ENCODE data around the gene KRTAP10-7. TPM values are rescaled to one million over a fixed set of nuclear protein-coding genes. Genes with fewer than 3 reads are reported as not detected.
"Not testable (repeated sequence)": the region's sequence is repeated elsewhere in the genome, so short reads cannot be mapped to it uniquely, and the experiment has no call there.

Gene KRTAP10-7
- total and polyA plus RNA-seq, 7 donors: not detected

DNA sequence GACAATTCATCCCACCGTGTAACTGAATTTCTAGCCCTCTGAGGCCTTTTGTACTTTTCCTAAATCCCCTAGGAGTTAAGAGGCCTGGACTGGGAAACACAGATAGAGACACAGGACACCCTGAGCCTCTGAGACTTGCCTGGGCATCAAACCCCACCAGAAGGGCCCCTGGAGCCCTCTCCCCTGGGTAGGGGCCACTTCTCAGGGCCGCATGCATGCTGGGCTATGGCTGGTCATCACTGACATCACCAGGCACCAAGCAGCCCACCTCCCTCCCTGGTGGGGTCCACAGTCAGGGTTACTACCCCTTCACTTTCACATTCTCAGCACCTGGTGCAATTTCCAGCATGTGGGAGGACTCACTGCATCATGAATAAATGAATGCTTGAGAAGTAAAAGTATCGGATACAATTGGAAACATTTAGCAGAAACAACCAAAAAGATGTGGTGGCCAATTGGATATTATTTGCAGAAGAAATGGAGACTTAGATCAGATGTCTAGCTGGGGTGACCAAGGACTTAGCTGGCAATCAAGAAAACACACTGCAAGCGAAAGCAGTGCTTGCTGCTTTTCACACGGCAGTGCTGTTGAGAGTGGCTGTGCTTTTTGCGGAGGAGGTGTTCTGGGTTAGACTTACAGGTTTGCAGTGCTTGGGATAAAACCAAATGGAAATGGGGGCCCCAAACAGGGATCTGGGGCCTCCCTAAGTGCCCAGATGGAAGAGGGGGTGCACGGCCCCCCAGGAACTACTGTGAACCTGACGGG lies 950 bp upstream of the KRTAP10-7 start:
- no peak for DNase-seq
- Histone ChIP-seq H3K27ac (no peak overlapping the region), H3K27me3 (peaks cover 0 to 39% (median 15%) of the 10 kb centered on the region in 3 donors), H3K4me3 (no peak overlapping the region), H3K36me3 (no peaks in the 10 kb centered on the region), H3K4me1 (no peaks in the 10 kb centered on the region), H3K9me3 (no peaks in the 10 kb centered on the region)
- WGBS, 2 donors: 85 to 88% methylated on average over 8 of the region's 8 CpGs
- intact Hi-C loops (cut with DNase I): no loop called here
- TF ChIP-seq POLR2AphosphoS5 (IDR thresholded peaks at IDR 0.05) (no peak), POLR2A (IDR thresholded peaks at IDR 0.05) (no peak), EP300 (IDR thresholded peaks at IDR 0.05) (no peak)
- TF ChIP-seq, protein P1, sequence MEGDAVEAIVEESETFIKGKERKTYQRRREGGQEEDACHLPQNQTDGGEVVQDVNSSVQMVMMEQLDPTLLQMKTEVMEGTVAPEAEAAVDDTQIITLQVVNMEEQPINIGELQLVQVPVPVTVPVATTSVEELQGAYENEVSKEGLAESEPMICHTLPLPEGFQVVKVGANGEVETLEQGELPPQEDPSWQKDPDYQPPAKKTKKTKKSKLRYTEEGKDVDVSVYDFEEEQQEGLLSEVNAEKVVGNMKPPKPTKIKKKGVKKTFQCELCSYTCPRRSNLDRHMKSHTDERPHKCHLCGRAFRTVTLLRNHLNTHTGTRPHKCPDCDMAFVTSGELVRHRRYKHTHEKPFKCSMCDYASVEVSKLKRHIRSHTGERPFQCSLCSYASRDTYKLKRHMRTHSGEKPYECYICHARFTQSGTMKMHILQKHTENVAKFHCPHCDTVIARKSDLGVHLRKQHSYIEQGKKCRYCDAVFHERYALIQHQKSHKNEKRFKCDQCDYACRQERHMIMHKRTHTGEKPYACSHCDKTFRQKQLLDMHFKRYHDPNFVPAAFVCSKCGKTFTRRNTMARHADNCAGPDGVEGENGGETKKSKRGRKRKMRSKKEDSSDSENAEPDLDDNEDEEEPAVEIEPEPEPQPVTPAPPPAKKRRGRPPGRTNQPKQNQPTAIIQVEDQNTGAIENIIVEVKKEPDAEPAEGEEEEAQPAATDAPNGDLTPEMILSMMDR (IDR thresholded peaks at IDR 0.05): no peak

- H3K4me3 ChIP-seq; H3K36me3 ChIP-seq; DNase-seq; H3K9me3 ChIP-seq; H3K27ac ChIP-seq; intact Hi-C loops (cut with DNase I); H3K4me1 ChIP-seq: not testable (repeated sequence)
- 48 to 73% methylated on average over 10 of the region's 10 CpGs for WGBS, 2 donors
- peaks cover 0 to 39% (median 15%) of the 10 kb centered on the region in 3 donors for H3K27me3 ChIP-seq
These were observed 694 bp downstream of the KRTAP10-7 start for GRCh38 chr21:44601091-44601490.

DNA sequence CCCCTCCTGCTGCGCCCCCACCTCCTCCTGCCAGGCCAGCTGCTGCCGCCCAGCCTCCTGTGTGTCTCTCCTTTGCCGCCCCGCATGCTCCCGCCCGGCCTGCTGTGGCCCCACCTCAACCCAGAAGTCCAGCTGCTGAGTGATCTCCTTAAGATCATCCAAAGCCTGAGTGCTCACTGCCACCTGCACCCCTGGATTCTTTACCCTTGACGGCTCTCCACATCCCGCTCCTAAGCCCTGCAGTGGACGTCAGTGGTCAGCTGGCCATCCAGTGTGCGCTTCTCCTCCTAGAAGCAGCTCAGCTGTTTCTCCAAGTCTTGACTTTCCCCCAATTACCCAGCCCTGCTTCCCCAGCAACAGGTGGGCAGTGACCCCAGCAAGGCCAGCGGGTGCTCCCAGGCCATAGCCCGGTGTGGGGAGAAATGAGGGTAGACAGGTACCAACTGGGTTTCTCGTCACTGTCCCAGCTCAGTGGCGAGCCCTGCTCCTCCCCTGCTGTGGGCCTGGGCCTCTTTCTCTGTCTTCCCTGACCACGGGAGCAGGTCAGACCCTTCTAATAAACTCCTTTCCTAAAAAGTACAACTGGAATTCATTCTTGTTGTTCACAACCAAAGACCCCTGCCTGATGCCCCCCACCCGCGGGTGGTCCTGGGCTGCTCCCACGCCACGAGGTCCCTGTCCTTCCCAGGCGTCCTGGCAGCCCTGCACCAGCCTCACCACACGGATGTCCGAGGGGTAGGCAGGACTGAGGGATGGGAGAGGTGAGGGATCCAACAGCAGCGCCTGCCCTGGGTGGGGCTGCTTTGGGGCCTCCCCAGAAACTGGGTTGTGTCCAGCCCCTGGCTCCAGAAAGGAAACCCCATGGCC lies 1.4 kb downstream of the KRTAP10-7 start:
- Histone ChIP-seq H3K36me3 (no peaks in the 10 kb centered on the region), H3K9me3 (no peaks in the 10 kb centered on the region), H3K4me3 (no peak overlapping the region), H3K4me1 (no peaks in the 10 kb centered on the region), H3K27me3 (peaks cover 0 to 39% (median 15%) of the 10 kb centered on the region in 3 donors), H3K27ac (no peak overlapping the region)
- intact Hi-C loops (cut with DNase I): no loop called here
- WGBS, 2 donors: 66 to 80% methylated on average over 23 of the region's 23 CpGs
- TF ChIP-seq, protein P1 (IDR thresholded peaks at IDR 0.05): no peak
- no peak for TF ChIP-seq POLR2A (IDR thresholded peaks at IDR 0.05)
- TF ChIP-seq EP300 (IDR thresholded peaks at IDR 0.05): no peak
- no peak for TF ChIP-seq POLR2AphosphoS5 (IDR thresholded peaks at IDR 0.05)
- DNase-seq: no peak

GRCh38 chr21:44602463-44602850 lies 2.1 kb downstream of the KRTAP10-7 start:
- 61 to 82% methylated on average over 20 to 21 of the region's 21 CpGs for WGBS, 2 donors
- H3K9me3 ChIP-seq: no peaks in the 10 kb centered on the region
- H3K4me3 ChIP-seq: no peak overlapping the region
- intact Hi-C loops (cut with DNase I): no loop called here
- DNase-seq: no peak
- H3K36me3 ChIP-seq: no peaks in the 10 kb centered on the region
- H3K4me1 ChIP-seq: no peaks in the 10 kb centered on the region
- TF ChIP-seq POLR2AphosphoS5 (IDR thresholded peaks at IDR 0.05) (no peak), POLR2A (IDR thresholded peaks at IDR 0.05) (no peak)
- TF ChIP-seq, protein P1 (IDR thresholded peaks at IDR 0.05): no peak
- H3K27me3 ChIP-seq: peaks cover 0 to 39% (median 15%) of the 10 kb centered on the region in 3 donors
- no peak overlapping the region for H3K27ac ChIP-seq
